Transverse colon (tissue), 4 donors: ENCODE data around the gene RTKN2. TPM values are rescaled to one million over a fixed set of nuclear protein-coding genes. Genes with fewer than 3 reads are reported as not detected.

Experiments used
- DNase-seq: peaks from one replicate; pipeline ENCODE4 v3.0.0-alpha.2; 2019
- H3K27ac ChIP-seq, 4 donors: fragments of 200-600 bp; sonication (generic); 2 replicates each; pipeline ENCODE4 v1.5.1; 2016 to 2018; ENCODE audit warnings: inconsistent platforms in 4 of 4
- H3K27me3 ChIP-seq: fragments of 200-600 bp; sonication (generic); 2 replicates; pipeline ENCODE4 v1.5.1; 2017; ENCODE audit warnings: inconsistent platforms
- H3K36me3 ChIP-seq, 4 donors: fragments of 200-600 bp; sonication (generic); 2 replicates each; pipeline ENCODE4 v1.5.1; 2017 to 2019; ENCODE audit warnings: inconsistent platforms in 4 of 4
- H3K4me1 ChIP-seq, 4 donors: fragments of 200-600 bp; sonication (generic); 2 replicates each; pipeline ENCODE4 v1.5.1; 2017 to 2020; ENCODE audit warnings: inconsistent platforms in 4 of 4
- H3K4me3 ChIP-seq, 4 donors: fragments of 200-600 bp; sonication (generic); 1 replicate in 1 of 4; 2 replicates in 3 of 4; pipeline versions ENCODE4 v1.5.1 to v1.6.1; 2017 to 2019; ENCODE audit warnings: inconsistent platforms in 4 of 4
- H3K9me3 ChIP-seq, 2 donors: fragments of 200-600 bp; sonication (generic); 2 replicates each; pipeline ENCODE4 v1.5.1; 2017 to 2019; ENCODE audit warnings: inconsistent platforms in 2 of 2
- EP300 ChIP-seq: sonication (generic); formaldehyde crosslinking; IDR thresholded peaks from one replicate; pipeline ENCODE4 v1.6.1; 2017; ENCODE audit warnings: antibody characterized with exemption, low read depth
- POLR2A ChIP-seq: fragments of 450-650 bp; IDR thresholded peaks from one replicate; pipeline ENCODE4 v1.6.1; 2016; ENCODE audit warnings: antibody characterized with exemption, mild to moderate bottlenecking, moderate library complexity
- POLR2AphosphoS5 ChIP-seq, 3 donors: sonication (generic); formaldehyde crosslinking; IDR thresholded peaks; one replicate each; pipeline ENCODE4 v1.6.1; 2016; ENCODE audit warnings: antibody characterized with exemption in 3 of 3
- WGBS, 2 donors: methylation state at CpG; one replicate each; pipeline ENCODE4 v1.1.5; 2018; ENCODE audit warnings: low coverage in 1 of 2; 5-methylcytosine and 5-hydroxymethylcytosine counted together
- in situ Hi-C, 4 donors: fragments of 200-750 bp; cut with MboI; loops; one replicate each; pipeline versions ENCODE4 v1.15.0 to v1.15.1; 2017; ENCODE audit warnings: low sequenced_read_pairs in 3 of 4, low pct_ligation_motif_present in 1 of 4, low pct_unique_long_range_greater_than_20kb in 1 of 4
- intact Hi-C: fragments of 100-400 bp; cut with DNase I; formaldehyde crosslinking; loops from one replicate; pipeline ENCODE4 v1.15.1; 2023; ENCODE audit warnings: low total_unique reads
- total RNA-seq, 4 donors: library from RNA; depleted of rRNA; stranded (reverse); fragments of >200 nt; gene quantifications; one replicate each; pipeline ENCODE4 v1.1.0, GENCODE V29; 2016
- TF ChIP-seq, protein P1 (sequence below), 5 experiments: fragments of 200-600 bp in 3 of 5; fragments of 450-650 bp in 2 of 5; sonication (generic) in 3 of 5; IDR thresholded peaks; 1 replicate in 2 of 5; 2 replicates in 3 of 5; pipeline ENCODE4 v1.5.1; 2016 to 2017; ENCODE audit warnings: antibody characterized with exemption in 5 of 5, inconsistent platforms in 3 of 5, mild to moderate bottlenecking in 2 of 5, moderate library complexity in 1 of 5

The RTKN2 gene
- total RNA-seq, 4 donors from 2014 or later: under 0.01 to 2.7 (median 0.68) TPM; not detected in 1

DNA sequence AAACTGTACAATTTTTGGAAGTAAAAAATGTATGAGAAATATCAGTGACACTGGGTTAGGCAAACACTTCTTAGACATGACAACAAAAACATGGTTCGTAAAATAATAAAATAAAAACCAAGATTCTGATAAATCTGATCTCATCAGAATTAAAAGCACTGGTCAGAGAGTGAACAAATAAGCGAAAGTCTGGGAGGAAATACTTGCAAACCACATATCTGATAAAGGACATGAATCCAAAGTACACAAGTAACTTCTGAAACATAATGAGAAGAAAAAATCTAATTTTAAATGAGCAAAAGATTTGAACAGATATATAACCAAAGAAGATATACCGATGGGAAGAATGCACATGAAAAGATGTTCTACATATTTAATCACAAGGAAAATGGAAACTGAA, 91.5 kb downstream of the RTKN2 start:
- TF ChIP-seq POLR2AphosphoS5 (IDR thresholded peaks at IDR 0.05) (no peak), EP300 (no peak), POLR2A (no peak)
- TF ChIP-seq, protein P1, sequence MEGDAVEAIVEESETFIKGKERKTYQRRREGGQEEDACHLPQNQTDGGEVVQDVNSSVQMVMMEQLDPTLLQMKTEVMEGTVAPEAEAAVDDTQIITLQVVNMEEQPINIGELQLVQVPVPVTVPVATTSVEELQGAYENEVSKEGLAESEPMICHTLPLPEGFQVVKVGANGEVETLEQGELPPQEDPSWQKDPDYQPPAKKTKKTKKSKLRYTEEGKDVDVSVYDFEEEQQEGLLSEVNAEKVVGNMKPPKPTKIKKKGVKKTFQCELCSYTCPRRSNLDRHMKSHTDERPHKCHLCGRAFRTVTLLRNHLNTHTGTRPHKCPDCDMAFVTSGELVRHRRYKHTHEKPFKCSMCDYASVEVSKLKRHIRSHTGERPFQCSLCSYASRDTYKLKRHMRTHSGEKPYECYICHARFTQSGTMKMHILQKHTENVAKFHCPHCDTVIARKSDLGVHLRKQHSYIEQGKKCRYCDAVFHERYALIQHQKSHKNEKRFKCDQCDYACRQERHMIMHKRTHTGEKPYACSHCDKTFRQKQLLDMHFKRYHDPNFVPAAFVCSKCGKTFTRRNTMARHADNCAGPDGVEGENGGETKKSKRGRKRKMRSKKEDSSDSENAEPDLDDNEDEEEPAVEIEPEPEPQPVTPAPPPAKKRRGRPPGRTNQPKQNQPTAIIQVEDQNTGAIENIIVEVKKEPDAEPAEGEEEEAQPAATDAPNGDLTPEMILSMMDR (IDR thresholded peaks at IDR 0.05): no peak
- in situ Hi-C loops (no loop called here), intact Hi-C loops (no loop called here)
- Histone ChIP-seq H3K36me3 (no peaks in the 10 kb centered on the region), H3K27me3 (no peaks in the 10 kb centered on the region), H3K9me3 (peaks cover 6 to 10% of the 10 kb centered on the region in 2 donors), H3K27ac (no peak overlapping the region), H3K4me1 (no peaks in the 10 kb centered on the region), H3K4me3 (no peak overlapping the region)
- DNase-seq: no peak
- WGBS, 2 donors: 91 to 96% methylated on average over 3 of the region's 3 CpGs

DNA sequence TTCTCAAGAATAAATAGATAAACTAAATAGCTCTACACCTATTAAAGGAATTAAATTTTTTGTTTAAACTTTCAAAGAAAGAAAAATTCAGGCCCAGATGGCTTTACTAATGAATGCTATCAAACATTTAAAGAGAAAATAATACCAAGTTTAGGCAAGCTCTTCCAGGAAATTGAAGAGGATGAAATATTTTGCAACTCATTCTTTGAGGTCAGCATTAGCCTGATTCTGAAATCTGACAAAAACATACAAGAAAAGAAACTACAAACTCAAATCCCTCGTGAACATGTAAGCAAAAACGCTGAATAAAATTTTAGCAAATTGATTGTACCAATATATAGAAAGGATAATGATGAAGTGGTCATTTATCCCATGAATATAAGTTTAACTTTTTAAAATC, 93.4 kb downstream of the RTKN2 start:
- Histone ChIP-seq H3K4me3 (no peak overlapping the region), H3K27ac (no peak overlapping the region), H3K36me3 (no peaks in the 10 kb centered on the region), H3K9me3 (peaks cover 6 to 11% of the 10 kb centered on the region in 2 donors), H3K27me3 (no peaks in the 10 kb centered on the region), H3K4me1 (no peaks in the 10 kb centered on the region)
- DNase-seq: no peak
- intact Hi-C loops: no loop called here
- 57 to 75% methylated on average over 2 of the region's 2 CpGs for whole genome bisulfite sequencing, 2 donors
- TF ChIP-seq POLR2AphosphoS5 (IDR thresholded peaks at IDR 0.05): no peak
- TF ChIP-seq, protein P1 (IDR thresholded peaks at IDR 0.05): no peak
- TF ChIP-seq EP300: no peak
- no peak for TF ChIP-seq POLR2A
- in situ Hi-C loops: no loop called here

DNA sequence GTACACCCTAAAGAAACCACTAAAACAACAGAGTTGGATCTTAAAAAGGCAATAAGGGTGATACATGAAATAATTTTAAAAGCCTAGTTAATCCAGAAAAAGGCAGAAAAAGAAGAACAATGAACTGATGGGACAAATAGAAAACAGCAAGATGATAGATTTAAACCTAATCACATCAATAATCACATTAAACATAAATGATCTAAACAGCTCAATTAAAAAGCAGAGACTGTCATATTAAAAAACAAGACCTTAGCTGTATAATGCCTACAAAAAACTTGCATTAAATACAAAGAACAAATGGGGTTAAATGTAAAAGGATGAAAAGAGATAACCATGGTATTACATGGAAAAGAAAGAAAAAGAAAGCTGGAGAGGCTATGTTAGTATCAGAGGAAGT, 96.2 kb downstream of the RTKN2 start:
- in situ Hi-C loops: no loop called here

DNA sequence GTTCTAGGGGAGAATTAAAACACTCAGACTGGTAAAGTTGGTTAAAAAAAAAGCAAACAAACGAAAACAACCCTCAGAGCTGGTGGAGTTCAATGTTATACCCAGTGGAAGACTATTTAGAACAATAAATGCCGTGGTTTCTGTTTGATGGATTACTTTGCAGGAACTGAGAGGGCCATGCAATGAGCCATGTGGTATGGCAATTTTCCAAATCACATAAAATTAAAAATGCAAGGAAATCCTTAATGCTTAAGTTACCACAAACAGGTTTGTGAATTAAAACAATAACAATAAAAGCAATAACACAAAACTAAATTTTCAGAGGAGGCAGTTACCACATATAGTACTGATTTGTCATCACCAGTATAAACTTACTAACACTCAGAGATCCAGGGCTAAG, 96.9 kb downstream of the RTKN2 start:
- in situ Hi-C loops: no loop called here
- Histone ChIP-seq H3K4me1 (peaks cover 0 to 6% (median under 1%) of the 10 kb centered on the region in 4 donors), H3K27me3 (no peaks in the 10 kb centered on the region), H3K4me3 (no peak overlapping the region), H3K36me3 (no peaks in the 10 kb centered on the region), H3K9me3 (peaks cover 6 to 11% of the 10 kb centered on the region in 2 donors), H3K27ac (no peak overlapping the region)
- no peak for DNase-seq
- TF ChIP-seq POLR2A: no peak
- TF ChIP-seq, protein P1 (IDR thresholded peaks at IDR 0.05): no peak
- TF ChIP-seq POLR2AphosphoS5 (IDR thresholded peaks at IDR 0.05): no peak
- no peak for TF ChIP-seq EP300
- intact Hi-C loops: no loop called here
- 72 to 81% methylated on average over 2 of the region's 2 CpGs for WGBS, 2 donors

More for the DNA sequence above, 96.2 kb downstream of the RTKN2 start:
- H3K27me3 ChIP-seq: no peaks in the 10 kb centered on the region
- no peak overlapping the region for H3K4me3 ChIP-seq
- no peak for TF ChIP-seq POLR2A
- no peak for TF ChIP-seq EP300
- TF ChIP-seq, protein P1 (IDR thresholded peaks at IDR 0.05): no peak
- no peak for TF ChIP-seq POLR2AphosphoS5 (IDR thresholded peaks at IDR 0.05)
- H3K27ac ChIP-seq: no peak overlapping the region
- no peak for DNase-seq
- H3K36me3 ChIP-seq: no peaks in the 10 kb centered on the region
- peaks cover 6 to 11% of the 10 kb centered on the region in 2 donors for H3K9me3 ChIP-seq
- no peaks in the 10 kb centered on the region for H3K4me1 ChIP-seq
- intact Hi-C loops: no loop called here
